Measurements from ENCODE around the gene SEMA6C. TPM values are rescaled to one million over a fixed set of nuclear protein-coding genes. Genes with fewer than 3 reads are reported as not detected.
"Not testable (repeated sequence)": the region's sequence is repeated elsewhere in the genome, so short reads cannot be mapped to it uniquely, and the experiment has no call there.

Gene SEMA6C, protein sequence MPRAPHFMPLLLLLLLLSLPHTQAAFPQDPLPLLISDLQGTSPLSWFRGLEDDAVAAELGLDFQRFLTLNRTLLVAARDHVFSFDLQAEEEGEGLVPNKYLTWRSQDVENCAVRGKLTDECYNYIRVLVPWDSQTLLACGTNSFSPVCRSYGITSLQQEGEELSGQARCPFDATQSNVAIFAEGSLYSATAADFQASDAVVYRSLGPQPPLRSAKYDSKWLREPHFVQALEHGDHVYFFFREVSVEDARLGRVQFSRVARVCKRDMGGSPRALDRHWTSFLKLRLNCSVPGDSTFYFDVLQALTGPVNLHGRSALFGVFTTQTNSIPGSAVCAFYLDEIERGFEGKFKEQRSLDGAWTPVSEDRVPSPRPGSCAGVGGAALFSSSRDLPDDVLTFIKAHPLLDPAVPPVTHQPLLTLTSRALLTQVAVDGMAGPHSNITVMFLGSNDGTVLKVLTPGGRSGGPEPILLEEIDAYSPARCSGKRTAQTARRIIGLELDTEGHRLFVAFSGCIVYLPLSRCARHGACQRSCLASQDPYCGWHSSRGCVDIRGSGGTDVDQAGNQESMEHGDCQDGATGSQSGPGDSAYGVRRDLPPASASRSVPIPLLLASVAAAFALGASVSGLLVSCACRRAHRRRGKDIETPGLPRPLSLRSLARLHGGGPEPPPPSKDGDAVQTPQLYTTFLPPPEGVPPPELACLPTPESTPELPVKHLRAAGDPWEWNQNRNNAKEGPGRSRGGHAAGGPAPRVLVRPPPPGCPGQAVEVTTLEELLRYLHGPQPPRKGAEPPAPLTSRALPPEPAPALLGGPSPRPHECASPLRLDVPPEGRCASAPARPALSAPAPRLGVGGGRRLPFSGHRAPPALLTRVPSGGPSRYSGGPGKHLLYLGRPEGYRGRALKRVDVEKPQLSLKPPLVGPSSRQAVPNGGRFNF
- total RNA-seq (7.2 TPM), polyA plus RNA-seq (under 1 TPM; 0.63 to 0.76 (median 0.73) TPM)

GRCh38 chr1:151146412-151147131 lies at the start of gene SEMA6C:
Gene SEMA6C (minus strand): TSS chr1:151146631. CDS start chr1:151142621, 4,010 bp downstream.
- H3K27ac ChIP-seq (ENCODE audit: insufficient read depth, low read length, poor library complexity, severe bottlenecking), result no peak within 1 kb of the TSS
- H3K9me3 ChIP-seq (ENCODE audit: control insufficient read depth in 2 of 2, low read length in 2 of 2), result no peaks in the 10 kb centered on the region
- H3K27me3 Mint-ChIP-seq, result peaks cover 13% of the 10 kb centered on the region
- H3K4me1 ChIP-seq (ENCODE audit: control insufficient read depth, insufficient read depth, low read length, poor library complexity, severe bottlenecking), result peaks cover 23% of the 10 kb centered on the region
- peak within 1 kb of the TSS; percentile 90 to 95 (median 91) for H3K27ac Mint-ChIP-seq
- H3K4me3 Mint-ChIP-seq, result peak within 1 kb of the TSS; percentile 88 to 98 (median 95)
- ATAC-seq (ENCODE audit: low read depth in 2 of 2), result peak; percentile 99 to 100
- no peaks in the 10 kb centered on the region for H3K36me3 ChIP-seq (ENCODE audit: control insufficient read depth, insufficient read depth, low read length)
- peaks cover 0 to 23% (median 4%) of the 10 kb centered on the region in 4 donors for H3K4me1 Mint-ChIP-seq
- H3K9me3 Mint-ChIP-seq, result no peaks in the 10 kb centered on the region
- H3K4me3 ChIP-seq (ENCODE audit: low read depth, low read length), result peak within 1 kb of the TSS; percentile 78
- H3K27me3 ChIP-seq (ENCODE audit: control insufficient read depth, insufficient read depth, low read length), result no peaks in the 10 kb centered on the region
- DNase-seq, result peak; percentile 82 to 89 (median 83)
- H3K36me3 Mint-ChIP-seq, result no peaks in the 10 kb centered on the region

DNA sequence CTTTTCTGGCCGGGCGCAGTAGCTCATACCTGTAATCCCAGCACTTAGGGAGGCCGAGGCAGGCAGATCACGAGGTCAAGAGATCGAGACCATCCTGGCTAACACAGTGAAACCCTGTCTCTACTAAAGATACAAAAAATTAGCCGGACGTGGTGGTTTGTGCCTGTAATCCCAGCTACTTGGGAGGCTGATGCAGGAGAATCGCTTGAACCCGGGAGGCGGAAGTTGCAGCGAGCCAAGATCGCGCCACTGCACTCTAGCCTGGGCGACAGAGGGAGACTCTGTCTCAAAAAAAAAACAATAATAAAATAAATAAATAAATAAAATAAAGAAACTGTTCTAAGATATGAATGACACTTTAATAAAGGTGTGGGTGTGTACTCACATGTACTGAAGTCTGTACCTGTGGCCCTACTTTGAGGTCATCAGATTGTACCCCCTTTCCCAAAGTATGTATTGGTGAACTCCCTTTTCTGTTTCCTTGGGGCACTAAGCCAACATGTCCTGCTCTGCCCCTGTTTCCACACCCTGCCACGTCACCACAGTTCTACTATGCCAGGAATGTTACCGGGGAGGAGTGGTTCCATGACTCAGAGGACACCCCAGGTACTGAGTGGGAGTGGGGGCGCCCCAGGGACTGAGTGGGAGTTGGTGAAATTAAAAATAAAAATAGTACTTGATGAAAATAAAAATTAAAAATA lies 48.6 kb upstream of the SEMA6C start:
- H3K36me3 ChIP-seq (ENCODE audit: control insufficient read depth, insufficient read depth, low read length); H3K27ac ChIP-seq (ENCODE audit: insufficient read depth, low read length, poor library complexity, severe bottlenecking); ATAC-seq (ENCODE audit: low read depth in 2 of 2); H3K9me3 Mint-ChIP-seq; DNase-seq; H3K27me3 ChIP-seq (ENCODE audit: control insufficient read depth, insufficient read depth, low read length); H3K4me3 ChIP-seq (ENCODE audit: low read depth, low read length); H3K9me3 ChIP-seq (ENCODE audit: control insufficient read depth in 2 of 2, low read length in 2 of 2); H3K27ac Mint-ChIP-seq: not testable (repeated sequence)
- Mint-ChIP-seq H3K4me3 (peak overlapping the region in 1 of 4 donors; percentile 29), H3K27me3 (peaks cover 19% of the 10 kb centered on the region), H3K4me1 (peaks cover 21 to 42% (median 27%) of the 10 kb centered on the region in 4 donors), H3K36me3 (peaks cover 11% of the 10 kb centered on the region)
- H3K4me1 ChIP-seq (ENCODE audit: control insufficient read depth, insufficient read depth, low read length, poor library complexity, severe bottlenecking), result peaks cover 15% of the 10 kb centered on the region

DNA sequence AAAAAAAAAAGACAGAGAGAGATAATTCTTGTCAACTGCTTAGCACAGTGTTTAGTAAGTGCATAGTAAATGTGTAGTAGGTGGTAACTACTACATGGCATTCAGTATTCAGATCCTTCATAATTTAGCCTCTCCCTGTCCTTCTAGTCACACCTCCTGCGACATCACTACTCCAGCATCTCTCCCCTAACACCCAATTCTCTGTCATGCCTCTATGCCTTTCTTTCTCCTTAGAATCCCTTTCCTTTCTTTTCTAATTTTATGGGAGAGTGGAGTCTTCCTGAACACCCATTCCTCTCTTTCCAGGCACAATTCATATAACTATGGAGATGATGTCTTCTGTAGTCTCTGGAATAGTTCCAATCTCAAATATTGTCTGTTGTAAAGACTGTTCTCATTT lies 47.4 kb upstream of the SEMA6C start:
- no peak for ATAC-seq (ENCODE audit: low read depth in 2 of 2)
- H3K27ac Mint-ChIP-seq, result no peak overlapping the region
- Histone ChIP-seq H3K4me1 (ENCODE audit: control insufficient read depth, insufficient read depth, low read length, poor library complexity, severe bottlenecking) (peaks cover 14% of the 10 kb centered on the region), H3K27ac (ENCODE audit: insufficient read depth, low read length, poor library complexity, severe bottlenecking) (no peak overlapping the region), H3K27me3 (ENCODE audit: control insufficient read depth, insufficient read depth, low read length) (no peaks in the 10 kb centered on the region), H3K36me3 (ENCODE audit: control insufficient read depth, insufficient read depth, low read length) (no peaks in the 10 kb centered on the region), H3K4me3 (ENCODE audit: low read depth, low read length) (no peak overlapping the region), H3K9me3 (ENCODE audit: control insufficient read depth in 2 of 2, low read length in 2 of 2) (no peaks in the 10 kb centered on the region)
- H3K27me3 Mint-ChIP-seq, result peaks cover 23% of the 10 kb centered on the region
- peak overlapping the region in 1 of 4 donors; percentile 29 for H3K4me3 Mint-ChIP-seq
- H3K4me1 Mint-ChIP-seq, result peaks cover 12 to 42% (median 23%) of the 10 kb centered on the region in 4 donors
- no peak for DNase-seq
- H3K36me3 Mint-ChIP-seq, result peaks cover 6% of the 10 kb centered on the region
- H3K9me3 Mint-ChIP-seq, result no peaks in the 10 kb centered on the region

- Mint-ChIP-seq H3K4me1 (peaks cover 11 to 42% (median 25%) of the 10 kb centered on the region in 4 donors), H3K27me3 (peaks cover 18% of the 10 kb centered on the region), H3K4me3 (no peak overlapping the region), H3K27ac (no peak overlapping the region), H3K9me3 (no peaks in the 10 kb centered on the region), H3K36me3 (peaks cover 5% of the 10 kb centered on the region)
- peaks cover 20% of the 10 kb centered on the region for H3K4me1 ChIP-seq (ENCODE audit: control insufficient read depth, insufficient read depth, low read length, poor library complexity, severe bottlenecking)
- H3K4me3 ChIP-seq (ENCODE audit: low read depth, low read length), result no peak overlapping the region
- ATAC-seq (ENCODE audit: low read depth in 2 of 2) (no peak), DNase-seq (no peak)
- H3K36me3 ChIP-seq (ENCODE audit: control insufficient read depth, insufficient read depth, low read length), result no peaks in the 10 kb centered on the region
- H3K27me3 ChIP-seq (ENCODE audit: control insufficient read depth, insufficient read depth, low read length), result no peaks in the 10 kb centered on the region
- H3K9me3 ChIP-seq (ENCODE audit: control insufficient read depth in 2 of 2, low read length in 2 of 2), result no peaks in the 10 kb centered on the region
- H3K27ac ChIP-seq (ENCODE audit: insufficient read depth, low read length, poor library complexity, severe bottlenecking), result no peak overlapping the region
Measured at GRCh38 chr1:151193304-151193703, 46.9 kb upstream of the SEMA6C start.

DNA sequence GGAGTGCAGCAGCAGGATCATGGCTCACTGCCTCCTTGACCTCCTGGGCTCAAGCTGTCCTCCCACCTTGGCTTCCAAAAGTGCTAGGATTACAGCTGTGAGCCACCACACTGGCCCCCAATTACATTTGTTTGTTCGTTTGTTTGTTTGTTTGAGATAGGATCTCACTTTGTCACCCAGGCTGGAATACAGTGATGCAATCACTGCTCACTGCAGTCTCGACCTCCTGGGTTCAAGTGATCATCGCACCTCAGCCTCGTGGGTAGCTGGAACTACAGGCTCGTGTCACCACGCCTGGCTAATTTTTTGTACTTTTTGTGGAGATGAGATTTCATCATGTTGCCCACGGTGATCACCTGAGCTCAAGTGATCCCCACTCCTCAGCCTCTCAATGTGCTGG lies 45.6 kb upstream of the SEMA6C start:
- no peaks in the 10 kb centered on the region for H3K27me3 ChIP-seq (ENCODE audit: control insufficient read depth, insufficient read depth, low read length)
- no peaks in the 10 kb centered on the region for H3K9me3 ChIP-seq (ENCODE audit: control insufficient read depth in 2 of 2, low read length in 2 of 2)
- Mint-ChIP-seq H3K4me1 (peaks cover 9 to 40% (median 25%) of the 10 kb centered on the region in 4 donors), H3K4me3 (no peak overlapping the region), H3K27me3 (peaks cover 14% of the 10 kb centered on the region), H3K36me3 (peaks cover 5% of the 10 kb centered on the region), H3K9me3 (no peaks in the 10 kb centered on the region), H3K27ac (no peak overlapping the region)
- no peak overlapping the region for H3K27ac ChIP-seq (ENCODE audit: insufficient read depth, low read length, poor library complexity, severe bottlenecking)
- H3K4me1 ChIP-seq (ENCODE audit: control insufficient read depth, insufficient read depth, low read length, poor library complexity, severe bottlenecking), result peaks cover 13% of the 10 kb centered on the region
- H3K36me3 ChIP-seq (ENCODE audit: control insufficient read depth, insufficient read depth, low read length), result no peaks in the 10 kb centered on the region
- H3K4me3 ChIP-seq (ENCODE audit: low read depth, low read length), result no peak overlapping the region
- DNase-seq, result no peak
- ATAC-seq (ENCODE audit: low read depth in 2 of 2), result no peak

GRCh38 chr1:151189637-151190445 lies 43.4 kb upstream of the SEMA6C start, which contains the start of gene VPS72:
Gene VPS72 (minus strand): TSS chr1:151190197. CDS start chr1:151190121, 76 bp downstream.
- DNase-seq (peak; percentile 80 to 94 (median 87)), ATAC-seq (ENCODE audit: low read depth in 2 of 2) (peak; percentile 95 to 97)
- H3K27me3 Mint-ChIP-seq, result peaks cover 9% of the 10 kb centered on the region
- Histone ChIP-seq H3K9me3 (ENCODE audit: control insufficient read depth in 2 of 2, low read length in 2 of 2) (no peaks in the 10 kb centered on the region), H3K27ac (ENCODE audit: insufficient read depth, low read length, poor library complexity, severe bottlenecking) (peak within 1 kb of the TSS; percentile 87), H3K27me3 (ENCODE audit: control insufficient read depth, insufficient read depth, low read length) (no peaks in the 10 kb centered on the region), H3K36me3 (ENCODE audit: control insufficient read depth, insufficient read depth, low read length) (peaks cover 7% of the 10 kb centered on the region), H3K4me1 (ENCODE audit: control insufficient read depth, insufficient read depth, low read length, poor library complexity, severe bottlenecking) (peaks cover 13% of the 10 kb centered on the region), H3K4me3 (ENCODE audit: low read depth, low read length) (peak within 1 kb of the TSS; percentile 90)
- H3K4me3 Mint-ChIP-seq, result peak within 1 kb of the TSS; percentile 95 to 100 (median 99)
- H3K9me3 Mint-ChIP-seq, result no peaks in the 10 kb centered on the region
- peaks cover 12% of the 10 kb centered on the region for H3K36me3 Mint-ChIP-seq
- peaks cover 5 to 45% (median 27%) of the 10 kb centered on the region in 4 donors for H3K4me1 Mint-ChIP-seq
- peak within 1 kb of the TSS; percentile 97 to 100 (median 98) for H3K27ac Mint-ChIP-seq

Measured in CD4-positive, CD25-positive, alpha-beta regulatory T cell (primary cell).